Renal pelvis (tissue), 4 donors: ENCODE results near the gene RBBP8. TPM values are rescaled to one million over a fixed set of nuclear protein-coding genes. Genes with fewer than 3 reads are reported as not detected.

ENCODE experiments used
- DNase-seq: peaks from one replicate; pipeline ENCODE4 v3.0.0-alpha.2; 2013
- polyA plus RNA-seq, 3 donors: library from polyadenylated mRNA; unstranded; fragments of 120-200 nt; gene quantifications; one replicate each; pipeline ENCODE4 v1.2.1, GENCODE V29; 2013; ENCODE audit not compliant: insufficient read length in 3 of 3

RBBP8 gene
- polyA plus RNA-seq, 3 donors = 42.9 to 53.8 (median 52.7) TPM

GRCh38 chr18:23059541-23060465 is 126.7 kb downstream of the RBBP8 start:
- no peak for DNase-seq

GRCh38 chr18:23062011-23062410 is 128.9 kb downstream of the RBBP8 start:
- DNase-seq = no peak

GRCh38 chr18:23063502-23063901 is 130.4 kb downstream of the RBBP8 start:
- no peak for DNase-seq

GRCh38 chr18:23065234-23065806 is 132.2 kb downstream of the RBBP8 start:
- no peak for DNase-seq

GRCh38 chr18:23066060-23066459 is 132.9 kb downstream of the RBBP8 start:
- no peak for DNase-seq

- no peak for DNase-seq
Observed at GRCh38 chr18:23066504-23067039, 133.4 kb downstream of the RBBP8 start.

- DNase-seq = no peak
Observed at GRCh38 chr18:23067236-23067635, 134.1 kb downstream of the RBBP8 start.

- DNase-seq = no peak
Observed at GRCh38 chr18:23068011-23068410, 134.9 kb downstream of the RBBP8 start.

GRCh38 chr18:23068570-23069310 is 135.6 kb downstream of the RBBP8 start:
- no peak for DNase-seq

GRCh38 chr18:23069481-23069880 is 136.4 kb downstream of the RBBP8 start:
- DNase-seq = no peak

GRCh38 chr18:23069898-23070297 is 136.8 kb downstream of the RBBP8 start:
- DNase-seq = no peak

GRCh38 chr18:23071285-23071684 is 138.2 kb downstream of the RBBP8 start:
- DNase-seq = no peak

- no peak for DNase-seq
Observed at GRCh38 chr18:23072079-23072478, 139.0 kb downstream of the RBBP8 start.

- no peak for DNase-seq
Observed at GRCh38 chr18:23073996-23074606, 141.0 kb downstream of the RBBP8 start.

Other genes starting within 250 kb of the RBBP8 start
- gene CABLES1, start 202.2 kb downstream of the RBBP8 start, polyA plus RNA-seq = 10 to 100 TPM; 23.2 to 28.0 (median 24.5) TPM